ENCODE results near the gene SSC5D. TPM values are rescaled to one million over a fixed set of nuclear protein-coding genes. Genes with fewer than 3 reads are reported as not detected.
A peak's percentile ranks its signal among the peaks of the same experiment; 100 is the strongest.

SSC5D gene
- polyA plus RNA-seq, 1 of the 3 experiments (the other 2 are of a cell fraction), result 4.9 TPM

DNA sequence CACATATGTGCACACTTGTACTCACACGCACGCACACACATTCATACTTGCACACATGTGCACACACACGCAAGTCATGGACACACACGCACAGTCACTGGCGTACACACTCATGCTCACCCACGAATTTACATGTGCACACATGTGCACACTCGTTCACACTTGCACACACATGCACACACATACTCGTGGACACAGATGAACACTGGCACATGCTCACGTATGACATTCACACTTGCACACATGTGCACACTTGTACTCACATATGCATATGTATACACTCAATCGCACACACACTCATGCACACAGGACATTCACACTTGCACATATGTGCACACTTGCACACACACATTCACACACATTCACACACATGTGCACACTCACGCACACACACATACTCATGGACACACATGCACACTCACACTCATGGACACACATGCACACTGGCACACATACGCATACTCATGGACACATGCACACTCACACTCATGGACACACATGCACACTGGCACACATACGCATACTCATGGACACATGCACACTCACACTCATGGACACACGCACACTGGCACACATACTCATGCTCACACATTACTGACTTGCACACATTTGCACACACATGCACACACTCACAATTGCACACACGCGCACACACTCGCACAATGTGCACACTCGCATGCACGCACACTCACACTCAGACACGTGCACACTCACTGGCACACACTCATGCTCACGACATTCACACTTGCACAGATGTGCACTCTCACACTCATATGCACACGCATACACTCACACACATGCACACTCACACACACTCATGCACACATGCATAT, 39.2 kb downstream of the SSC5D start (continued):
- TF ChIP-seq FOXM1 (IDR thresholded peaks at IDR 0.05; ENCODE audit: low read depth), result no peak
- no peak for TF ChIP-seq NRF1 (IDR thresholded peaks at IDR 0.05; ENCODE audit: low read depth, low read length)

DNA sequence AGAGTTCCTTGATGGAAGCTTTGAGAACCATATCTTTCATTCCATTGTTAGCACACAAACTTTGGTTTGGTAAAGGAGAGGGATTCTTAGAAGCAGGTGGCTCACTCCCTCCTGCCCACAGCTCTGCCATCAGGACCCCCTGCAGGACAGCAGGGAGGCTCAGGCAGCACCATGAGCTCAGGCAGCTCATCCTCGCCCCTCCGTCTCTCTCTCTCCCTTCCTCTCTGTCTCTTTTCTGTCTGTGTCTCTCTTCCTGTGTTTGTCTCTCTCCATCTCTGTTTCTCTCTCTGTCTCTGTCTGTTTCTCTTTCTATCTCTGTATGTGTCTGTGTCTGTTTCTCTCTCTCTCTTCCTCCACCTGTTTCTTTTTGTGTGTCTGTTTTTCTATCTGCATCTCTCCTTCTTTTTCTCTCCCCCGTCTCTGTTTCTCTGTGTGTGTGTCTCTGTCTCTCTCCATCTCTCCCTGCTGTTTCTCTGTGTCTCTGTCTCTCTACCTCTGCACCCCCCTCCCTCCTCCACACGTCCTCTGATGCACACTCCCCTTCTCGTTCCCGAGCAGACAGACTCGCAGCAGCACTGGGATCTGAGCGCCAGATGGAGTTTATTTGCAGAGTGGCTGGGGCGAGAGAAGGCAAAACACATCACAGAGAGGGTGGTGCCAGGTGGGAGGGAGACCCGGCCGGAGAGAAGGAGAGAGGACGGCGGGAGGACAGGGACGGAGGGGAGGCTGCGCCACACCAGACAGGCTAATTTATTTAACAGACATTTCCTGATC, 40.0 kb downstream of the SSC5D start:
- Histone ChIP-seq H3F3A (replicated peaks; ENCODE audit: insufficient read depth) (no peaks in the 10 kb centered on the region), H3K79me2 (ENCODE audit: insufficient read depth) (no peaks in the 10 kb centered on the region), H3K27ac (ENCODE audit: low read depth in 2 of 2, low read length in 1 of 2) (peak overlapping the region in 1 of 2 experiments; percentile 76; a peak in 2 of 4 replicates), H2AFZ (ENCODE audit: low read depth) (no peak overlapping the region; the same call in 1 of the 2 replicates), H3K36me3 (replicated peaks in 1 of 2; ENCODE audit: control insufficient read depth in 1 of 2, insufficient read depth in 2 of 2, low read length in 1 of 2) (no peaks in the 10 kb centered on the region), H3K4me1 (ENCODE audit: control insufficient read depth in 1 of 2, insufficient read depth in 2 of 2, low read depth in 1 of 2, low read length in 1 of 2) (peaks cover 0 to 31% of the 10 kb centered on the region in 2 experiments; a peak in 1 of 4 replicates), H3K9ac (no peak overlapping the region), H3K27me3 (ENCODE audit: insufficient read depth) (no peaks in the 10 kb centered on the region), H4K20me1 (ENCODE audit: insufficient read depth) (no peaks in the 10 kb centered on the region), H3K4me2 (0 out of 2 replicates have a peak overlapping the region, but pooled peaks have one; percentile 11), H3K9me2 (no peaks in the 10 kb centered on the region), H3K4me3 (ENCODE audit: low read depth in 2 of 2, low read length in 1 of 2) (no peak overlapping the region), H3K9me3 (no peaks in the 10 kb centered on the region)
- POLR2A ChIA-PET, result no interaction called here
- peak; percentile 90 for DNase-seq
- whole genome bisulfite sequencing (ENCODE audit: low lambda C conversion rate), result 21% methylated on average over 15 of the region's 15 CpGs
- CTCF ChIA-PET, result interaction anchor here (0.6 to 1.2 kb wide), 4 partner anchors 14 to 46 kb away, joined by 3 to 5 read pairs (median 3); no protein-coding TSS in a partner anchor
- TF ChIP-seq FOXM1 (IDR thresholded peaks at IDR 0.05; ENCODE audit: low read depth) (no peak), TEAD4 (IDR thresholded peaks at IDR 0.05; ENCODE audit: borderline replicate concordance, insufficient read depth) (no peak), CHD2 (IDR thresholded peaks at IDR 0.05; ENCODE audit: low read length, partially characterized antibody) (peak; percentile 47), RAD21 (IDR thresholded peaks at IDR 0.05; ENCODE audit: low read length) (peak; percentile 29; the same call in 1 of the 2 replicates), SIN3A (IDR thresholded peaks at IDR 0.05; ENCODE audit: borderline replicate concordance, low read depth, low read length) (no peak), MXI1 (IDR thresholded peaks at IDR 0.05; ENCODE audit: low read depth, low read length) (no peak; the same call in 1 of the 2 replicates), RCOR1 (IDR thresholded peaks at IDR 0.05; ENCODE audit: low read length) (peak; percentile 41; the same call in 1 of the 2 replicates), JUND (IDR thresholded peaks at IDR 0.05) (no peak), POLR2AphosphoS5 (IDR thresholded peaks at IDR 0.05; ENCODE audit: low read depth, low read length) (no peak), FOXJ3 (CRISPR knock-in tag; IDR thresholded peaks at IDR 0.05) (peak; percentile 17; the same call in 1 of the 2 replicates), YY1 (IDR thresholded peaks at IDR 0.05; ENCODE audit: low read depth) (no peak), GABPA (IDR thresholded peaks at IDR 0.05; ENCODE audit: low read depth) (no peak), RXRA (IDR thresholded peaks at IDR 0.05; ENCODE audit: borderline replicate concordance, low read depth) (no peak), ELF1 (IDR thresholded peaks at IDR 0.05) (no peak), EP300 (IDR thresholded peaks at IDR 0.05; ENCODE audit: borderline replicate concordance in 1 of 2, low read depth in 1 of 2, low read length in 1 of 2) (0 out of 4 replicates have a peak, but pooled peaks of 1 of the 2 experiments have one; percentile 25)
- TF ChIP-seq, protein P1, sequence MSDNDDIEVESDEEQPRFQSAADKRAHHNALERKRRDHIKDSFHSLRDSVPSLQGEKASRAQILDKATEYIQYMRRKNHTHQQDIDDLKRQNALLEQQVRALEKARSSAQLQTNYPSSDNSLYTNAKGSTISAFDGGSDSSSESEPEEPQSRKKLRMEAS (IDR thresholded peaks at IDR 0.05; ENCODE audit: low read depth), result no peak
- TF ChIP-seq, protein P2, sequence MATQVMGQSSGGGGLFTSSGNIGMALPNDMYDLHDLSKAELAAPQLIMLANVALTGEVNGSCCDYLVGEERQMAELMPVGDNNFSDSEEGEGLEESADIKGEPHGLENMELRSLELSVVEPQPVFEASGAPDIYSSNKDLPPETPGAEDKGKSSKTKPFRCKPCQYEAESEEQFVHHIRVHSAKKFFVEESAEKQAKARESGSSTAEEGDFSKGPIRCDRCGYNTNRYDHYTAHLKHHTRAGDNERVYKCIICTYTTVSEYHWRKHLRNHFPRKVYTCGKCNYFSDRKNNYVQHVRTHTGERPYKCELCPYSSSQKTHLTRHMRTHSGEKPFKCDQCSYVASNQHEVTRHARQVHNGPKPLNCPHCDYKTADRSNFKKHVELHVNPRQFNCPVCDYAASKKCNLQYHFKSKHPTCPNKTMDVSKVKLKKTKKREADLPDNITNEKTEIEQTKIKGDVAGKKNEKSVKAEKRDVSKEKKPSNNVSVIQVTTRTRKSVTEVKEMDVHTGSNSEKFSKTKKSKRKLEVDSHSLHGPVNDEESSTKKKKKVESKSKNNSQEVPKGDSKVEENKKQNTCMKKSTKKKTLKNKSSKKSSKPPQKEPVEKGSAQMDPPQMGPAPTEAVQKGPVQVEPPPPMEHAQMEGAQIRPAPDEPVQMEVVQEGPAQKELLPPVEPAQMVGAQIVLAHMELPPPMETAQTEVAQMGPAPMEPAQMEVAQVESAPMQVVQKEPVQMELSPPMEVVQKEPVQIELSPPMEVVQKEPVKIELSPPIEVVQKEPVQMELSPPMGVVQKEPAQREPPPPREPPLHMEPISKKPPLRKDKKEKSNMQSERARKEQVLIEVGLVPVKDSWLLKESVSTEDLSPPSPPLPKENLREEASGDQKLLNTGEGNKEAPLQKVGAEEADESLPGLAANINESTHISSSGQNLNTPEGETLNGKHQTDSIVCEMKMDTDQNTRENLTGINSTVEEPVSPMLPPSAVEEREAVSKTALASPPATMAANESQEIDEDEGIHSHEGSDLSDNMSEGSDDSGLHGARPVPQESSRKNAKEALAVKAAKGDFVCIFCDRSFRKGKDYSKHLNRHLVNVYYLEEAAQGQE (IDR thresholded peaks at IDR 0.05; ENCODE audit: low read depth, low read length), result no peak
- TF ChIP-seq, protein P3, sequence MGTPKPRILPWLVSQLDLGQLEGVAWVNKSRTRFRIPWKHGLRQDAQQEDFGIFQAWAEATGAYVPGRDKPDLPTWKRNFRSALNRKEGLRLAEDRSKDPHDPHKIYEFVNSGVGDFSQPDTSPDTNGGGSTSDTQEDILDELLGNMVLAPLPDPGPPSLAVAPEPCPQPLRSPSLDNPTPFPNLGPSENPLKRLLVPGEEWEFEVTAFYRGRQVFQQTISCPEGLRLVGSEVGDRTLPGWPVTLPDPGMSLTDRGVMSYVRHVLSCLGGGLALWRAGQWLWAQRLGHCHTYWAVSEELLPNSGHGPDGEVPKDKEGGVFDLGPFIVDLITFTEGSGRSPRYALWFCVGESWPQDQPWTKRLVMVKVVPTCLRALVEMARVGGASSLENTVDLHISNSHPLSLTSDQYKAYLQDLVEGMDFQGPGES (IDR thresholded peaks at IDR 0.05; ENCODE audit: low read depth, low read length), result no peak
- TF ChIP-seq, protein P4, sequence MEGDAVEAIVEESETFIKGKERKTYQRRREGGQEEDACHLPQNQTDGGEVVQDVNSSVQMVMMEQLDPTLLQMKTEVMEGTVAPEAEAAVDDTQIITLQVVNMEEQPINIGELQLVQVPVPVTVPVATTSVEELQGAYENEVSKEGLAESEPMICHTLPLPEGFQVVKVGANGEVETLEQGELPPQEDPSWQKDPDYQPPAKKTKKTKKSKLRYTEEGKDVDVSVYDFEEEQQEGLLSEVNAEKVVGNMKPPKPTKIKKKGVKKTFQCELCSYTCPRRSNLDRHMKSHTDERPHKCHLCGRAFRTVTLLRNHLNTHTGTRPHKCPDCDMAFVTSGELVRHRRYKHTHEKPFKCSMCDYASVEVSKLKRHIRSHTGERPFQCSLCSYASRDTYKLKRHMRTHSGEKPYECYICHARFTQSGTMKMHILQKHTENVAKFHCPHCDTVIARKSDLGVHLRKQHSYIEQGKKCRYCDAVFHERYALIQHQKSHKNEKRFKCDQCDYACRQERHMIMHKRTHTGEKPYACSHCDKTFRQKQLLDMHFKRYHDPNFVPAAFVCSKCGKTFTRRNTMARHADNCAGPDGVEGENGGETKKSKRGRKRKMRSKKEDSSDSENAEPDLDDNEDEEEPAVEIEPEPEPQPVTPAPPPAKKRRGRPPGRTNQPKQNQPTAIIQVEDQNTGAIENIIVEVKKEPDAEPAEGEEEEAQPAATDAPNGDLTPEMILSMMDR (IDR thresholded peaks at IDR 0.05), result no peak
- TF ChIP-seq, protein P5, sequence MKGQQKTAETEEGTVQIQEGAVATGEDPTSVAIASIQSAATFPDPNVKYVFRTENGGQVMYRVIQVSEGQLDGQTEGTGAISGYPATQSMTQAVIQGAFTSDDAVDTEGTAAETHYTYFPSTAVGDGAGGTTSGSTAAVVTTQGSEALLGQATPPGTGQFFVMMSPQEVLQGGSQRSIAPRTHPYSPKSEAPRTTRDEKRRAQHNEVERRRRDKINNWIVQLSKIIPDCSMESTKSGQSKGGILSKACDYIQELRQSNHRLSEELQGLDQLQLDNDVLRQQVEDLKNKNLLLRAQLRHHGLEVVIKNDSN (IDR thresholded peaks at IDR 0.05; ENCODE audit: borderline replicate concordance, low read depth), result no peak
